Muscle of leg (tissue), 11 donors: ENCODE data around the gene GNB1L. TPM values are rescaled to one million over a fixed set of nuclear protein-coding genes. Genes with fewer than 3 reads are reported as not detected.
A peak's percentile ranks its signal among the peaks of the same experiment; 100 is the strongest.

ENCODE experiments used
- DNase-seq: peaks from one replicate; pipeline ENCODE4 v3.0.0; 2013
- H3K27ac ChIP-seq: one replicate; pipeline ENCODE4 v1.5.1; 2013; ENCODE audit warnings: mild to moderate bottlenecking, low read length, control low read depth
- H3K27me3 ChIP-seq: one replicate; pipeline ENCODE4 v1.6.1; 2013; ENCODE audit warnings: low read length; ENCODE audit not compliant: control insufficient read depth, insufficient read depth
- H3K36me3 ChIP-seq: one replicate; pipeline ENCODE4 v1.6.1; 2013; ENCODE audit warnings: low read length; ENCODE audit not compliant: control insufficient read depth, insufficient read depth
- H3K4me1 ChIP-seq: one replicate; pipeline ENCODE4 v1.6.1; 2013; ENCODE audit warnings: low read length; ENCODE audit not compliant: control insufficient read depth, insufficient read depth
- H3K4me3 ChIP-seq: one replicate; pipeline ENCODE4 v1.5.1; 2013; ENCODE audit warnings: low read length, control low read depth
- H3K9me3 ChIP-seq: replicated peaks from 2 replicates; pipeline ENCODE4 v1.6.1; 2013; ENCODE audit warnings: low read depth, low read length; ENCODE audit not compliant: control insufficient read depth
- WGBS: methylation state at CpG from one replicate; pipeline ENCODE4 v1.1.5; 2013; ENCODE audit warnings: missing lambda C conversion rate; ENCODE audit not compliant: insufficient coverage; 5-methylcytosine and 5-hydroxymethylcytosine counted together
- polyA plus RNA-seq, 8 donors: library from polyadenylated mRNA; unstranded; fragments of 120-200 nt; gene quantifications; one replicate each; pipeline versions ENCODE4 v1.2.1 to v1.2.3, GENCODE V29; 2013; ENCODE audit warnings: inconsistent platforms in 1 of 8, low replicate concordance in 1 of 8; ENCODE audit not compliant: insufficient read length in 8 of 8, insufficient read depth in 1 of 8
- total RNA-seq: library from RNA; stranded (reverse); fragments of 120-200 nt; gene quantifications from one replicate; pipeline ENCODE4 v1.2.4, GENCODE V29; 2013

Gene GNB1L
- total and polyA plus RNA-seq, 9 donors = 3.0 to 6.9 (median 4.6) TPM

DNA sequence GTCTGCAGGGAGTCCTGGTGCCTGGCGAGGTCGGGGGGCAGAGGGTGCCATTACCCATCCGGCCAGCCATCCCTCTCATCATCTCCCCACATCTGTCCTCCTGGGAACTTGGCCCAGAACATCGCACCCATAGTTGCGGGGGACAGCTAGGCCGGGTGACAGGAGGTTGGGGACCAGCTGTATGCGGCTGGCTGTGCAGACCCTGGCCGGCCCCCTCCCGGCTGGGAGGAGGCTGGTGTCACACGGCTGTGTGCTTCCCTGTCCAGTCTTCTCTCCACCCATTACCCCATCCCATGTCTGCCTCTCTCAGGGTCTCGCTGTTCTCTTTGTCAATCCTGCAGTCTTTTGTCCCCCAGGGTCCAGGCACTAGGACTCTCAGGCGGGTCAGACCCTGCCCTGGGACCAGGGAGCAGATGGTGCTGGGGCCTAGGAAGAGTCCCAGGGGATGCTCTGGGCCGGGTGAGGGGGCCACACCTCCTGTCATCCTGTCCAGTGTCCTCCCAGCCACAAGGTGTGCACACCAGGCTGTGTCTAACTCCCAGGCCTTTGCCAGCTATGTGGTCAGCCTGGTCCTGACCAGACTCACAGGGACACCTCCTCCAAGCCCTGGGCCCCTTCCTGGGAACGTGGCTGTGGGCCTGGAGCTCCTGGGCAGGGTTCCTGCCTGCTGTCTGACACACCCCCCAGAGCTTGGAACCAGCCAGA is 100.5 kb downstream of the GNB1L start:
- Histone ChIP-seq H3K27me3 (peaks cover 75% of the 10 kb centered on the region), H3K36me3 (no peaks in the 10 kb centered on the region), H3K27ac (no peak overlapping the region), H3K4me3 (no peak overlapping the region), H3K4me1 (peaks cover 63% of the 10 kb centered on the region), H3K9me3 (no peaks in the 10 kb centered on the region)
- 47% methylated on average over 13 of the region's 14 CpGs for WGBS
- DNase-seq = no peak

DNA sequence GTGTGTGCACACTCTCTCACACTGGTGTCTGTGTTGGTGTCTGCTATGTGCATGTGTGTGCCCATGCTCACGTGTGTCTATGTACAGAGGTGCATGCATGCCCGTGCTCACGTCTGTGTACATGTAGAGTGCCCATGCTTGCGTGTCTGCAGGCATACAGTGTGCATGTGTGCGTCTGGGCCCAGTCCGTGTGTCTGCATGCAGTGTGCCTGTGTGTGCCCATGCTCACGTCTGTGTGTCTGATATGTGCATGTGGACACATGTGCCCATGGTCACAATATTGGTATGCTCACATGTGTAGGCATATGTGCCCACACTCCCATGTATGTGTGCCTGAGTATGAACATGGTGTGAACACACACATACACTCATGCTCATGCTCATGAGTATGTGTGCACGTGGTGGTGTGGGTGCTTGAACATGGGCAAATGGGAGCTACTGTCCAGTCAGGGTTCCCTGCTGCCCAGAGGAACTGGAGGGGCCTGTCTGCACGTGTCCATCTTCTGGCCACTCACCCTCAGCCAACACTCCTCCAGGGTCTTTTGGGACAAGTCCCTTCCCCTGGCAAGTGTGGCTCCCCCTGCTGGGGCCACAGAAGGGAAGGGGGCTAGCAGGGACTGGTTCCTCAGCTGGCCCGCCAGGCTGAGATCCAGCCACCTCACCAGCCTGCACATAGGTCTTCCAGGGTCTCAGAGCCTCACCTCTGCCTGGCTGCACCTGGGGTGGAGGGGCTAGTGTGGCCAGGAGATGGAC is 101.4 kb downstream of the GNB1L start:
- Histone ChIP-seq H3K4me1 (peaks cover 67% of the 10 kb centered on the region), H3K27me3 (peaks cover 66% of the 10 kb centered on the region), H3K9me3 (no peaks in the 10 kb centered on the region), H3K36me3 (no peaks in the 10 kb centered on the region), H3K27ac (no peak overlapping the region), H3K4me3 (no peak overlapping the region)
- 92% methylated on average over 6 of the region's 10 CpGs for WGBS
- no peak for DNase-seq

DNA sequence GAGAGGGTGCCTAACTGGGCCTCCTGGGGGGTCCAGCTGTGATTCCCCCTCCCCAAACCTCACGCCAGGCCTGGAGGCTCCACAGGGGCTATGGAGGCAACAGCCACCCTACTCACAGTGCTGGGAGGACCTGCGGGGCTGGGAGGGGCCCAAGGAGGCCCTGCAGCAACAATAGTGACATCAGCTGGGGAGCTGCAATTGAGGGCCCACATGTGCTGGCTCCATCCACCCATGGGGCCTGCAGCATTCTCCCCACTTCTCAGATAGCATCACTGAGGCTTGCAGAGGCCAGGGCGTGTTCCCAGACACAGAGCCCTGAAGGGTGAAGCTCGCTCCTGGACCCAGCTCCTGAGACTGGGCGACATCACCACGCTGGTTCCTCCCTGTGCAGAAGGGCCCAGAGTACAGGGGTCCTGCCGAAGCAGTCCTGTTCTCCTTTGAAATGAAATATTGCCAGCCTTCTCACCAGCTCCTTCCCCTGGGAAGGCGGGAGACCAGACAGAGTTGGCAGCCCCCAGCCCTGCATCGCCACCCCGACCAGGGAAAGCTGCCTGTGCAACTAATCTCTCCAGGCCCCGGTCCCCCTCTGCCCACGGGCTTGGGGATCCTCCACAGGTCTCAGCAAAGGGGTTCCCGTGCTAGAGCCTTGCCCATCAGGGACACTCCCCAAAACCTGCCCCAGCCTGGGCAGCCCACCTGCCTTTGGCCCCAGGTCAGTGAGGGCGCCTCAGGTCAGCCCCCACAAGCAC is 103.0 kb downstream of the GNB1L start:
- WGBS = 75% methylated on average over 10 of the region's 14 CpGs
- H3K27me3 ChIP-seq = peaks cover 51% of the 10 kb centered on the region
- DNase-seq = no peak
- H3K4me1 ChIP-seq = peaks cover 76% of the 10 kb centered on the region
- H3K9me3 ChIP-seq = no peaks in the 10 kb centered on the region
- H3K4me3 ChIP-seq = no peak overlapping the region
- H3K27ac ChIP-seq = no peak overlapping the region
- no peaks in the 10 kb centered on the region for H3K36me3 ChIP-seq

DNA sequence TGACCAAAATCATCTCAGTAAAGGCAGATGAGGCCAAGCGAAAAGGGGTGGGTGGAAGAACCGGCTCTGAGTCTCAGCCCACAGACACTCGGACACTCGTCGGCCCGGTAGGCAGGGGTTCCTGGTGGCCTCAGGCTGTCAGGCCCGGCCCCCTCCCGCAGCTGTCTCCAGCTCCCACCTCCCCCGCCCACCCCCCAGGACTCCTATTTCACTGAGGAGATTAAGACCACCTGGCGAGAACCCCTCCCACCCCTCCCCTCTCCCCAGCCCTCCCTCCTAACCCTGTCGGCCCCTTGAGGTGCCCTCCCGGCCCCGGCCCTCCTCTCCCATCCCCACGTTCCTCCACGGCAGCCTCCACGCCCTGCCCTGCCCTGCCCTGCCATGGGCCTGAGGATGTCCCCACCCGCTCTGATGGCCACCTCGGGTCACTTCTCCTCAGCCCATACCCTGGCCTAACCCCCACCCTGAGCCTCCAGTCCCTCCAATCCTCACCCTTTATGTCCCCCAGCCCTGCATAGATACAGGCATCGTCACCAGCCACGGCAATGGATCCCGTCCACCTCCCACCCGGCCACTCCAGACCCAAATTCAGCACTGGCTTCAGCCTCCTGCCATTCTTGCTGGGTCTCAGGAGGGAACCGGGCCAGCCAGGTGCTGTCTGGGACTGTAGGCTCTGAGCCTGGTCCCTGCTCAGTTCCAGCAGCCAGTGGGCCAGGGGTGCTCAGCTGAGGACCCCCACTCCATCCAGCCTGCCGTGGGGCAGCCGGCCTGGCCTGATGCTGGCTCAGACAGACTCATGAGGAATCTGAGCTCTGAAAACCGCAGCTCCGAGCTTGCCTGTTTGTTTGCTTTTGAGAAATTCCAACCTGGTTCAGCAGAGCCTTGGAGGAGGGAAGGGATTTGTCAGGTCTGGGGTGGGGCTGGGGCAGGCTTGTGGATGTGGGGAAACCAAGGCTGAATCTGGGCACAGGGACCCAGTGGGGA is 103.9 kb downstream of the GNB1L start:
- no peak for DNase-seq
- H3K4me3 ChIP-seq = no peak overlapping the region
- peak overlapping the region; percentile 78 for H3K27ac ChIP-seq
- WGBS = 45% methylated on average over 17 of the region's 27 CpGs
- H3K36me3 ChIP-seq = no peaks in the 10 kb centered on the region
- H3K4me1 ChIP-seq = peaks cover 78% of the 10 kb centered on the region
- H3K27me3 ChIP-seq = peaks cover 42% of the 10 kb centered on the region
- no peaks in the 10 kb centered on the region for H3K9me3 ChIP-seq

DNA sequence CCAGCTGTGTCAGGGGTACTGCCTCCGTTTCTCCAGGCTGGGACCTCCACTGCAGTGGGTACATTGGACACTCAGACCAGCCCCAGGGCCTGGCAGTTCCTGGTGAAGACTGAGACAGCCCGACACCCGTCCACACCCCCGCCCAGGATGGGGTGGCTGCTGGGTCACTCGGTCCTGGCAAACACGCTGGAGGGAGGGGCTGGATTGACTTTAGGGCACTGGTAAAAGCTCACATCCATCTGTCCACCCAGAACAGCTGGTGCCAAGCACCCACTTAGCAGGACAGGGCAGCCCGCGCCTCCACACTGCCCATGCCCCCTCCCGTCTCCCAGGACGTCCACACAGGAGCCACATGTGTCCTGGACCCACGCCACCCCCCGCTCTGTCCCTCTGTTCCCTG is 104.8 kb downstream of the GNB1L start:
- H3K4me3 ChIP-seq = no peak overlapping the region
- 64% methylated on average over 3 of the region's 12 CpGs for WGBS
- peaks cover 33% of the 10 kb centered on the region for H3K27me3 ChIP-seq
- H3K27ac ChIP-seq = peak overlapping the region; percentile 78
- H3K9me3 ChIP-seq = no peaks in the 10 kb centered on the region
- H3K4me1 ChIP-seq = peaks cover 79% of the 10 kb centered on the region
- DNase-seq = peak; percentile 65
- no peaks in the 10 kb centered on the region for H3K36me3 ChIP-seq

DNA sequence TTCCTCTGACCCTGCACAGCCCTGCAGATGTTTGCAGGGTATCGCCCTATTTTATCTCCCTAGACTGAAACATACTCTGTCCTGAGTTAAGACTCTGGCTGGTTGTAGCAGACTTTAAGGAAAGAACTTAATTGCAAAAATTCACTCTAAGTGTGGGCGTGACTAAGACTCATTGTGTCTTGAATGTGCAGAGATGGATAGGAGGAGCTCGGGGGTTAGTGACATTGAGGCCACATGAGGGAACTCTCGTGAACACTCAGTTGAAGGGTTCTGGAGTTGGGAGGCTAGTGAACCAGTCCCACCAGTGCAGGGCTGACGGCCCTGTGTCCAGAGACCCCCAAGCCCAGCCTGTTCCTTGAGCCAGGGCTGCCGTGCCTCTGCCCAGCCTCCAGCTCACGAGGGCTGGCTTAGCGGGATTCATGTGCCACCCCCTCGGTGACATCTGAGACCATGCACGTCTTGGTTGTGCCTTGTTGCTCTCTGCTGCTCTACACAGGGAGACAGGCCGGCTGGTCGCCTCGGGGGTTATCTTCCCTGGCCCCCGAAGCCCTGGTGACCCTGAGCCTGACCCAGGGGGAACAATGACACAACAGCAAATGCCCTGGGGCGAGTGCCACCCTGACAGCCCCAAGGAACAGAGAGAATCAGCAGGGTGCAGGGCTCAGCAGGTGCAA is 105.5 kb downstream of the GNB1L start:
- no peak overlapping the region for H3K4me3 ChIP-seq
- DNase-seq = no peak
- 54% methylated on average over 12 of the region's 15 CpGs for WGBS
- no peaks in the 10 kb centered on the region for H3K36me3 ChIP-seq
- no peaks in the 10 kb centered on the region for H3K9me3 ChIP-seq
- peaks cover 25% of the 10 kb centered on the region for H3K27me3 ChIP-seq
- H3K4me1 ChIP-seq = peaks cover 79% of the 10 kb centered on the region
- H3K27ac ChIP-seq = peak overlapping the region; percentile 78

DNA sequence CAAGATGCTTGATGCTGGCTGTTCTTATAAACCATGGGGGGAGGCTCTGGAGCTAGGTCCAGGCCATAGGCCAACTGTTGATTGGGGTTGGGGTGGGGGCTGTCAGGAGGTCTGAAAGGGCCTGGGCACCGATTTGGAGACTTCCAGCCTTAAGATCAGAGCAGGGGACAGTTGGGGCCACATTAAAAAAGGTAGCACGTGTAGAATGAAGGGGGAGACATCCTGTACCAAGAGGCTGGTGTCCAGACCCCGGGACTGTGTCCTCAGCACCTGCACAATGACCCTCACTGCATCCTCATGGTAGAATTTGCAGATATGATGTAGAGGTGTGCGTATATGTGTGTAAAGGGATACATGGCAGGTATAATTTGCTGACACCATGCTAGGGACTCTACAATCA is 106.5 kb downstream of the GNB1L start:
- peaks cover 16% of the 10 kb centered on the region for H3K27me3 ChIP-seq
- H3K4me3 ChIP-seq = no peak overlapping the region
- no peak for DNase-seq
- 60% methylated on average over 1 of the region's 4 CpGs for WGBS
- H3K9me3 ChIP-seq = no peaks in the 10 kb centered on the region
- no peak overlapping the region for H3K27ac ChIP-seq
- peaks cover 85% of the 10 kb centered on the region for H3K4me1 ChIP-seq
- no peaks in the 10 kb centered on the region for H3K36me3 ChIP-seq

DNA sequence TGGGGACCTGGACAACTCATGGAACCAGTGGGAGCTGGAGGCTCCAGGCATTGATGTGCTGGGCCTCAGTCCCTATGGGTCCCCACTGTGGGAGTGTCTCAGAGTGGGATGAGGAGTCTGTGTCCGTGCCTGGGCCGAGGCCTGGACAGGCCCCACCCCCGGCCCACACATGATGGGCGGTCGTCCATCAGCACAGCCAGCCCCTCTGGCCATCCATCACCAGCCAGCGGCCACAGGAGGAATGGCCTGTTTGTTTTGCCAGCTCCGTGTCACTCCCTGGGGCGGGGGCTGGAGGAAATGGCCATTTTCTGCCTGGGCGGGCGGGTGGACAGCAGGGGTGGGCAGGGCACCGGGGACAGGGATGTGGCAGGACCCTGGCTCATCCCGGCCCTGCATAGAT is 107.1 kb downstream of the GNB1L start:
- H3K36me3 ChIP-seq = no peaks in the 10 kb centered on the region
- H3K4me3 ChIP-seq = no peak overlapping the region
- H3K4me1 ChIP-seq = peaks cover 91% of the 10 kb centered on the region
- no peaks in the 10 kb centered on the region for H3K9me3 ChIP-seq
- H3K27ac ChIP-seq = no peak overlapping the region
- DNase-seq = no peak
- H3K27me3 ChIP-seq = peaks cover 11% of the 10 kb centered on the region
- WGBS = 71% methylated on average over 12 of the region's 12 CpGs

DNA sequence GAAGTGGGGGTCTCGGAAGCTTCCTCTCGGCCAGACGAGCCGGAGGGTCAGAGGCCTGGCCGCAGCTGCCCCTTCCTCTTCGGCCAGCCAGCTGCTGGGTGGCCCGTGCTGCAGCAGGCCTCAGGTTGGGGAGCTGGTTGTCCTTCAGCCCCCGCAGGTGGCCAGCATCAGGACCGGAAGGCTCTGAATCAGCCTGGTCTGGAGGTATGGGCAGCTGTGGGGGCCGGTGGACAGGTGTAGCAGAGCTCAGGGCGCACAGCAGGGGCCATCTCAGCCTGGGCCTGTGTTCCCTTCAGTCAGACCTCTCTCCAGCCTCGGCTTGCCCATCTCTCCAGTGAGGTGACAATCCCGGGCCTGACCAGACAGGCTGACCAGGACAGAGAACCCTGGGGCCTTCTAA is 107.9 kb downstream of the GNB1L start:
- no peak overlapping the region for H3K4me3 ChIP-seq
- 75% methylated on average over 12 of the region's 13 CpGs for WGBS
- H3K36me3 ChIP-seq = no peaks in the 10 kb centered on the region
- no peaks in the 10 kb centered on the region for H3K9me3 ChIP-seq
- no peak overlapping the region for H3K27ac ChIP-seq
- DNase-seq = no peak
- peaks cover 6% of the 10 kb centered on the region for H3K27me3 ChIP-seq
- peaks cover 97% of the 10 kb centered on the region for H3K4me1 ChIP-seq
